ENCODE results near the gene SLC9A9.

The SLC9A9 gene

DNA sequence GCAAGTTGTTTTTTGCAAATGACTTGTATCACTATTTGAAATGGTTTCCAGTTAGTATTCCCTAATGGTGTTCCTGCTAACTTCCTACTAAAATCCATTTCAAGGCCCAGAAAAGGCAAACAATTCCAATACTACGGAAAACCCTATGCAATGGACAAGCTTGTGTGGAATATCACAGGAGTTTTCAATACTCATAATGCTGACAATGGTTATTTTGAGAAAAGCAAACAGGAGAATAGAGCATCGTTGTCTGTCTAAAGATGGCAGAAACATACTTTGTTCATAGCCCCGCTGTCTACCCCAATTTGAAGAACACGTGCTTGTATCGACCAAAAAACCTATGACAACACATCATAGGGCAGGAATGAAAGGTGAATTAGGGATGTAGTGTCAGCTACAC is 400.8 kb downstream of the SLC9A9 start:
- Mint-ChIP-seq H3K27me3 (ENCODE audit: low read depth, poor library complexity) (no peaks in the 10 kb centered on the region), H3K4me1 (no peaks in the 10 kb centered on the region), H3K9me3 (no peaks in the 10 kb centered on the region), H3K4me3 (no peak overlapping the region), H3K36me3 (ENCODE audit: low read depth) (no peaks in the 10 kb centered on the region), H3K27ac (no peak overlapping the region)
- no peak for TF ChIP-seq CTCF (IDR thresholded peaks at IDR 0.05)
- DNase-seq, result no peak

- H3K36me3 Mint-ChIP-seq (ENCODE audit: low read depth), result no peaks in the 10 kb centered on the region
- no peaks in the 10 kb centered on the region for H3K4me1 Mint-ChIP-seq
- DNase-seq, result no peak
- TF ChIP-seq CTCF (IDR thresholded peaks at IDR 0.05), result no peak
- no peak overlapping the region for H3K27ac Mint-ChIP-seq
- no peak overlapping the region for H3K4me3 Mint-ChIP-seq
- peaks cover 3% of the 10 kb centered on the region for H3K27me3 Mint-ChIP-seq (ENCODE audit: low read depth, poor library complexity)
- H3K9me3 Mint-ChIP-seq, result no peaks in the 10 kb centered on the region
These were observed 403.1 kb downstream of the SLC9A9 start for GRCh38 chr3:143445118-143445517.

DNA sequence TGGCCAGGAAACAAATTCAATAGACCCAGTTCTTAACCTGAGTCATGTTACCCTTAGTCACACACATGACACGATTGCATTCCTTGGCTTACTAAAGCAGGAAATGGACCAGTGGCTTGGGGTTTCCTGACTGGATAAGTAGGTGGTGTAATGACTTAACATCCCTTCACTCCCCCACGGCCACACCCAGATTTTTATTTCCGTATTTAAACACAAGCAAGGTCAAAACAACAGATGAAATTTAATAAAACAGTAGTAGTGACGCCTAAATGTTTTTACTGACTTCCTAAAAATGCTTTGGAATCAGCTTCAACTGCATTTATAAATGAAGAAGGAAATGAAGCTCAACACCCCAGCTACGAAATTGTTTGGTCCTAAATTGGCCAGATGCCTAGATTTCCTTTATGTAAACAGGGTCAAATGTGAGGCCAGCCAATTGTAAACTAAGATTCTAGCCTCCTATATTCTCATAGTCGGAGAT is 404.4 kb downstream of the SLC9A9 start:
- H3K27ac Mint-ChIP-seq, result no peak overlapping the region
- no peaks in the 10 kb centered on the region for H3K4me1 Mint-ChIP-seq
- no peak overlapping the region for H3K4me3 Mint-ChIP-seq
- H3K9me3 Mint-ChIP-seq, result no peaks in the 10 kb centered on the region
- no peak for TF ChIP-seq CTCF (IDR thresholded peaks at IDR 0.05)
- H3K36me3 Mint-ChIP-seq (ENCODE audit: low read depth), result no peaks in the 10 kb centered on the region
- H3K27me3 Mint-ChIP-seq (ENCODE audit: low read depth, poor library complexity), result peaks cover 8% of the 10 kb centered on the region
- DNase-seq, result no peak

GRCh38 chr3:143442814-143443447 is 405.3 kb downstream of the SLC9A9 start:
- Mint-ChIP-seq H3K9me3 (no peaks in the 10 kb centered on the region), H3K36me3 (ENCODE audit: low read depth) (no peaks in the 10 kb centered on the region), H3K27ac (no peak overlapping the region), H3K27me3 (ENCODE audit: low read depth, poor library complexity) (peaks cover 8% of the 10 kb centered on the region), H3K4me3 (no peak overlapping the region), H3K4me1 (no peaks in the 10 kb centered on the region)
- no peak for DNase-seq
- TF ChIP-seq CTCF (IDR thresholded peaks at IDR 0.05), result no peak

DNA sequence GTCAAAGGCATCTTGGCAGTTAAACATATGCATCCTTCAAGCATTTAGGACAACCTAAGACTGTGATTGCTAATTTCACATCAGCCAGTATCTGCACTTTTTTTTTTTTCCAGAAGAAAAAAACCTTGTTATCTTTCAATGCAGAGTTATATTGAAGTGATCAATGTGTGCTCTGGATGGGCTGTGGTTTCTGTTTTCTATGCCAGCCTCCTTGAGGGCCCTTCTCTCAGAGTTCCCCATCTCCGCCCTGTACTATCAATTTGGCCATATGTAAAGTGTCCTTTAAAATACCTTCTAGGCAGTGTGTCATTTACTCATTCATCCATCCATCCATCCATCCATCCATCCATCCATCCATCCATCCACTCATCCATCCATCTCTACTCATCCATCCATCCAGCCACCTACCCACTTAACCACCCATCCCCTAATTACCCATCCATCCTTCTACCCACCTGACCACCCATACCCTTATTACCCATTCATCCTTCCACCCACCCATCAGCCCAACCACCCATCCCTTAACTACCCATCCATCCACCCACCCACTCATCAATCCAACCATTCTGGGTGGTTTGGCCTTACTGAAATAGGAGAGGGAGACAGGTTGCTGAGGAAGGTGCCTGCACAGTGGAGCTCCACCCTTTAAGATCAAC is 406.6 kb downstream of the SLC9A9 start:
- Mint-ChIP-seq H3K4me1 (no peaks in the 10 kb centered on the region), H3K27me3 (ENCODE audit: low read depth, poor library complexity) (peaks cover 8% of the 10 kb centered on the region), H3K4me3 (no peak overlapping the region), H3K27ac (no peak overlapping the region), H3K9me3 (no peaks in the 10 kb centered on the region), H3K36me3 (ENCODE audit: low read depth) (no peaks in the 10 kb centered on the region)
- DNase-seq, result no peak
- no peak for TF ChIP-seq CTCF (IDR thresholded peaks at IDR 0.05)

- Mint-ChIP-seq H3K36me3 (ENCODE audit: low read depth) (no peaks in the 10 kb centered on the region), H3K4me3 (no peak overlapping the region), H3K27me3 (ENCODE audit: low read depth, poor library complexity) (peaks cover 11% of the 10 kb centered on the region), H3K4me1 (peaks cover 6% of the 10 kb centered on the region), H3K27ac (no peak overlapping the region), H3K9me3 (no peaks in the 10 kb centered on the region)
- no peak for TF ChIP-seq CTCF (IDR thresholded peaks at IDR 0.05)
- DNase-seq, result no peak
These were observed 408.5 kb downstream of the SLC9A9 start for GRCh38 chr3:143439817-143440216.

All from nephron progenitor cell (in vitro differentiated cells).